VCaP (cell line): ENCODE results near the gene DNAH17.
A peak's percentile ranks its signal among the peaks of the same experiment; 100 is the strongest.

Source experiments
- H3K27ac ChIP-seq: fragments of 450-650 bp; 2 replicates; pipeline ENCODE4 v1.5.1; 2017
- TF ChIP-seq, protein P1 (sequence below): fragments of 450-650 bp; conservative IDR thresholded peaks from 2 replicates; pipeline ENCODE4 v1.5.1; 2017; ENCODE audit warnings: mild to moderate bottlenecking, moderate library complexity

DNAH17 gene

DNA sequence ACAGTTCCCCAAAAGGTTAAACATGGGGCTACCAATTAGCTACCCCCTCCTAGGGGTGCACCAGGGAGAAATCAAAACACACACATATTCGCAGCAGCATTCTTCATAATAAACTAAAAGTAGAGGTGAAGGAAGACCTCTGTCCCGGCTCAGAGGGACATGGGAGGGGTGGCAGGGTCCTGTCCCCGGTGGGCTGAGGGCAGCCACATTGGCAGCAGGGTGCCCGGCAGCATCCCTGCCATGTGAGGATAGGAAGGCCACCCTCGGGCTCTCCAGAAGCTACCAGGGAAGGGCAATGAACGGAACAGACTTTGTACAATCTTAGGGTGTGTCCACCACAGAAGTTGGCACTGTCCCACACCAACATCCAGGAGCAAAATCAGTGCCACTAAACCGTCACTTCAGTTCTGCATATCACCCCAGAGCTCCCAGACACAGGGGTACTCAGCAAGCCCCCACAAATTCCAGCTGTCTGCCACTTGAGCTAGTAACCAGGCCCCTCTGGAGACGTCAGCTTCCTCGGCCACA lies 3.1 kb upstream of the DNAH17 start:
- no peak overlapping the region for H3K27ac ChIP-seq
- TF ChIP-seq, protein P1, sequence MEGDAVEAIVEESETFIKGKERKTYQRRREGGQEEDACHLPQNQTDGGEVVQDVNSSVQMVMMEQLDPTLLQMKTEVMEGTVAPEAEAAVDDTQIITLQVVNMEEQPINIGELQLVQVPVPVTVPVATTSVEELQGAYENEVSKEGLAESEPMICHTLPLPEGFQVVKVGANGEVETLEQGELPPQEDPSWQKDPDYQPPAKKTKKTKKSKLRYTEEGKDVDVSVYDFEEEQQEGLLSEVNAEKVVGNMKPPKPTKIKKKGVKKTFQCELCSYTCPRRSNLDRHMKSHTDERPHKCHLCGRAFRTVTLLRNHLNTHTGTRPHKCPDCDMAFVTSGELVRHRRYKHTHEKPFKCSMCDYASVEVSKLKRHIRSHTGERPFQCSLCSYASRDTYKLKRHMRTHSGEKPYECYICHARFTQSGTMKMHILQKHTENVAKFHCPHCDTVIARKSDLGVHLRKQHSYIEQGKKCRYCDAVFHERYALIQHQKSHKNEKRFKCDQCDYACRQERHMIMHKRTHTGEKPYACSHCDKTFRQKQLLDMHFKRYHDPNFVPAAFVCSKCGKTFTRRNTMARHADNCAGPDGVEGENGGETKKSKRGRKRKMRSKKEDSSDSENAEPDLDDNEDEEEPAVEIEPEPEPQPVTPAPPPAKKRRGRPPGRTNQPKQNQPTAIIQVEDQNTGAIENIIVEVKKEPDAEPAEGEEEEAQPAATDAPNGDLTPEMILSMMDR = no peak

DNA sequence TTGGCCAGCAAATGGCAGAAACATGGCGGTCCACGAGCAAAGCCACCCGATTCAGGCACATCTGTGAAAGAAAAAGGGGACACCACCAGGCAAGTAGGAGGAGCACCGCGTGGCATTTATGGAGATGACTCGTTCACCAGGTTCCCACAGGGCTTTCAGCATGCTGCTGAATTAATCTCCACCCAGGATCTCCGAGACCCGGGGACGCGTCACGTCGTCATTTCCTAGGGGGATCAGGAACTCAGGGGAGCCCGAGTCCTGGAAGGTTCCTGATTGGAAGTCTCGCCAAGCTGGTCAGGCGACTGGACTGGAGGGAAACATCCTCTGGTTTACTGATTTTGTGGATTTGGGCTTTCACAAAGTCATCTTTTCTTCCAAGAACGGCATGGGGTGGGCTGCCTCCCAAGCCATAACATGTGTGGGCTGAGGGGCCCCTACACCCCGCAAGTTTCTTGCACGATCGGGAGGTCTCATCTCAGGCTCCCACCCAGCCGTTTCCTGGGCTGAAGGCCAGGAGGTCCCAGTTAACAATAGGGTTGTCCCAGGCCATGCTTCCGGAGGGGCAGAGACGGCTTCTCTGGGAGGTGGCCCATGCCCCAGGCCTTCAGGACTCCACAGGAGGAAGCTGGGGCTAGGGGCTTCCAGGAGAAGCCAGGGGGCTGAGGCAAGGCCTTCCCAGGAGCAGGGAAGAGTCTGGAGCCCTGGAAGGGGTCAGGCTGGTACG lies 645 bp downstream of the DNAH17 start:
- TF ChIP-seq, protein P1 = no peak
- H3K27ac ChIP-seq = no peak overlapping the region

- TF ChIP-seq, protein P1 = no peak
- H3K27ac ChIP-seq = no peak overlapping the region
Measured at GRCh38 chr17:78575899-78576298, 1.3 kb downstream of the DNAH17 start.

DNA sequence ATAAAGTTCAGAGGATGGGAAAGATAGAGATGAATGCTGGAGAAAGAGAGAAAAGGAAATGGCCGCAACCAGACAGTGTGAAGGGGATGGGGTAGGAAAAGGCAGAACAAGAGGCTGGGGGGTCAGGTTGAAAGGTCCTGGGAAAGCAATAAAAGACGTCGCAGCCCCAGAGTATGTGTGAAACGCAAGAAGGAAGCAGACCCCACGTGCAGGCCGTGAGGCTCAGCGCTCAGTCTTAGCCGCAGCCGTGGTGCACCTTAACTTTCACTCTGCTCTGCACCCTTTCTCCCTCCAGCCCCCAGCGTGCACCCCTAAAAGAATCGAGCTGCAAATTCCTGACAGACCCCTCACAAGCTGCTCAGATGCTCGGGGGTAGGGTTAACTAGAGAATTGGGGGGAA lies 1.9 kb downstream of the DNAH17 start:
- no peak overlapping the region for H3K27ac ChIP-seq
- TF ChIP-seq, protein P1 = no peak

DNA sequence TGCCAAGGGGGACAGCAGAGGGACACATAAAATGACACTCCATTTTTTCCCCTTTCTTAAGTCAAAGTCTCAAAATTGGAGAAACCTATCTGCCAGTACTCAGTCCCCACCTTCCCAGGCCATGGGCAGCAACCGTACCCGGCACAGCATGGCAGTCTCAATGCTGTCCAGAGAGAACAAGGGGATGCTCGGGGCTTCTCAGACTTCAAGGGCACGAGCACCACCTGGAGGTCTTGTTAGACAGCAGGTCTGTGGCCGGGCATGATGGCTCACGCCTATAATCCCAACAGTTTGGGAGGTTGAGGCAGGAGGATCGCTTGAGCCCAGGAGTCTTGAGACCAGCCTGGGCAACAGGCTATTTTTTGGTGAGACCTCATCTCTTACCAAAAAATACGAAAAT lies 3.2 kb downstream of the DNAH17 start:
- TF ChIP-seq, protein P1 = peak; percentile 41
- H3K27ac ChIP-seq = no peak overlapping the region

GRCh38 chr17:78572239-78573205 lies 4.7 kb downstream of the DNAH17 start:
- no peak overlapping the region for H3K27ac ChIP-seq
- TF ChIP-seq, protein P1 = no peak

DNA sequence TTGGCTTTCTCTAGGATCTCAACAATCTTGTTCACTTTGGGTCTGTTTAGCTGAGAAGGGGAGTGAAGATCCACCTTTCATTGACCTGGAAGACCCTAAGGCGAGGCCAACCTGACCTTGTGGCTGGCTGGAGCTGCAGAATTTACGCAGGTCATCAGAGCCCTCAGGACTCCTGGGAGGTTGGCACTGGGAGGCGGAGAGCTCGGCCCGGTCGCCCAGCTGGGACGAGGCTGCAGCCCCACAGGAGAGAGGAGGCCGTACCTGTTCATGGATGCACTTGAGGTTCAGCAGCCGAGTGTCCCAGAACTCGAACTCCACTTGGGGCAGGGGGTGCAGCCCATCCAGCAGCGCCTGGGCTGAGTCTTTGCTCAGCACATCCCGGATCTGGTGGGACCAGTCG lies 5.9 kb downstream of the DNAH17 start:
- TF ChIP-seq, protein P1 = no peak

More for the DNA sequence above, 5.9 kb downstream of the DNAH17 start:
- H3K27ac ChIP-seq = no peak overlapping the region
